Measurements from ENCODE around the gene DMBX1.

DMBX1 gene

DNA sequence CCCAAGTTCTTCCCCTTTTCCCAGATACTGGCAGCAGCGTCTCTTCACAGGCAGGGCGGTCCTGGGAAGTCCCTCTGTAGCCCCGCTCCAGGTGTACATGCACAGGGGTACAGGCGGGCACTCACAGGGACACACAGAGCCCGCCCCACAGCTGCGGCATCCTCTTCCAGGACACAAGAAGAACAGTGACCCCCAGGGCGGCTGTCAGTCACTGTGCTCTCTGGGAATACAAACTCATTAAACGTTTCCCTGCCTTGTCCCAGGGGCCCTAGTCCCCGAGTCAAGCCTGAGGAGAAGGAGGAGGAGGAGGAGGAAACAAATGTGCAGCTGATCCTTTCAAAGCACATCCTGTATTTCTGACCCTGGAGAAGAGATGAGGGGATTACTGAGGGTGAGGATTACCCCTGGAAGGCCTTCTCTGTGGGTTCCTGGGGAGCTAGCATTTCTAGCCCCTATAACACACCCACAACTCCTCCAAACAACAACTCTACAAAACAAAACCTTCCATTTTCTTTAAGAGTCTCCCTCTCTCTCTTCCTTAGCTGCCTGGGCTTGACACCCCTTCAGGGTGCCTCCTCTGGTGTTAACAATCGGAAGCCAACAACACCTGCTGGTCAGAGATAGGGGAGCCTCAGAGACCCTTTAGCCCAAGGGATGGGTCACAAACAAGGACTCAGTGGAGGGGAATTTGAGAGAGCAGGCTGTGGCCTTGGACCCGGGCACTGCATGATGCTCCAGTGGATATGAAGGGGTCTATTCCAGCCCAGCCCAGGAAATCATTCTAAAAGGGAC, 28.4 kb upstream of the DMBX1 start:
- no peak for DNase-seq

DNA sequence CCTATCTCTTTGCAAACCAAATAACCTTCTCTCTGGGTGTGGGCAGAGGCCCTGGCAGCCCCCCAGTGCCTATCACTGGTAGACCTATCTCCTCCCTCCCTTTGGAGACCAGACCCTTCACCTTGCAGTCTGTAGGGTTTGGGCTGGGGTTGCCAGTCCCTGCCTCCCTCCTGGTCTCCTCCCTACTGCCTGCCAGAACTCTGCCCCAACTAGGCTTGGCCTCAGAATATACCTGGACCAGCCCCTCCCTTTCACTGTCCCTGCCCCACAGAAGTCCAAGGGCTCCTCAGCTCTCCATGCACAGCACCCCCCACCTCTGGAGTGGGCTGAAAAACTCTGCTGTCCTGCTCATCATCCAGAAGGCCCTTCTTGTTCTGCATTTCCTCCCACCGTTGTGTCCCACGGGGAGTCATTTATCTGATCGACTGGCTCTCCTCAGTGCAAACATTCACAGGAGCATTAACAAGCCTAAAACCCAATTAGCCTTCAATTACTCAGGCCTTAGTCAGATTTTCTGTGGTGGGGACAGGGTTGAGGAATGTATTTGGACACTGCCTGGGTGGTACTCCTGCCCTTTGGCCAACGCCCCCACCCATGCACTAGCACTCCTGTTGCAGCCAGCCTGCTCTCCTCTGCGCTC, 27.7 kb upstream of the DMBX1 start:
- no peak for DNase-seq

DNA sequence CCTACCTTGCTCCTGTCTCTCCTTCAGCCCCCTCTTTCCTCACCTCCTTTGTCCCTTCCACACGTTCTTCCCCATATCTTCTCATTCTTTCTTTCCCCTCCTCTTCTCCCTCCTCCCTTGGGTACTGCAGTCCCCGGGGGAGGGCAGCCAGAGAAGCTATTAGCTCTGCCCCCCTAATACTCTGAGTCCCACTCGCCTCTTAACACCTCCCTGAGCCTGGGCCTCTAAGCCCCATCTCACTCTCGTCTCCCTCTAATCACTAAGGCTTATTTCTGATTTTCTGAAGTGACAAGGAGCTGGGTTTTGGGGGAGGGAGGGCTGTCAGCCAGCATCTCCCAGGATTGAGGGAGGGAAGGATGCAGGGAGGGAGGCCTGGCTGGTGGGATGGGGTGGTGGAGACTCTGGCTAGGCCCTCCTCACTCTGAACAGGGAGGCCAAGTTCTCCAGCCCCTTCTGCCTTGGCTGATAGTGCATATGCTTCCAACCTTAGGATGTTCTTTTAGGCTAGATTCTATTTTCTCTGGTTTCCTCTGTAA, 25.6 kb upstream of the DMBX1 start:
- no peak for DNase-seq

DNA sequence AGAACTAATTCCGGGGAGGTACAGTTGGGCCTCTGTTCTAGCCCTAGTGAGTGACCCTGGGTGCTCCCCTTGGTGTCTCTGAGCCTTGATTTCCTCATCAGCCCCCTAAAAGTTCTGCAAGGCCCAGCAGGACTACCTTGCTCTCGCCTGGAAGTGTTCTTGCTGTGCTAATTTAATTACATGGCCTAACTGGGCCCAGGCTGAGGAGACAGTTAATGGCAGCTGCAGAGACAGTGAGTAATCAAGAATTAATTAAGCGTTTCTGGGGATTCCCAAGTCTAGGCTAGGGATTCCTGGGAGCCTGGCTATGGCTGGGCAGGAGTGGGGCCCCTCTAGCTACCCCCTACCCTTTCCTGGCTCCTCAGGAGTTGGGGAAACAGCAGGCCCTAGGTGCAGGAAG, 24.7 kb upstream of the DMBX1 start:
- DNase-seq = no peak

DNA sequence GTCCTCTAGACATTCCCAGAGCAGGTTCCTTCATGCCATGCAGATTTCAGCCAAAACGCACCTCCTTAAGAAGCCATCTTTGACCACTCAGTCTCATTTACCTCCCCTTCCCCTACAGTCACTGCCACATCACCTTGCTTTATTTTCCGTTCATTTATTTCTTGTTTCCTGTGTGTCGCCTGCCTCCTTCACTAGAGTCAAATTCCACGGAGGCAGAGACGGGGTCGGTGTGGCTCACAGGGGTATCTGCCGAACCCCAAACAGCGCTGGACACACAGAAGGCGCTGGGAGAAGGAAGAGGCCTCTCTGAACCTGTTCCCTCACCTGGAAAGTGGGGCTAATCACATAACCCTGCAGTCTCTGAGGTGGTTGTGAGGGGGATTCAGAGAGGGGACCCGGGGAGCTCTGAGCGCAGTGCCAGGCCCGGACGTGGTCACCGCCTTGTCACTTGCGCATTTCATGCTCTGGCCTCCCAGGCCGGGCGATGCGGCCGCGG, 23.6 kb upstream of the DMBX1 start:
- DNase-seq = no peak

DNA sequence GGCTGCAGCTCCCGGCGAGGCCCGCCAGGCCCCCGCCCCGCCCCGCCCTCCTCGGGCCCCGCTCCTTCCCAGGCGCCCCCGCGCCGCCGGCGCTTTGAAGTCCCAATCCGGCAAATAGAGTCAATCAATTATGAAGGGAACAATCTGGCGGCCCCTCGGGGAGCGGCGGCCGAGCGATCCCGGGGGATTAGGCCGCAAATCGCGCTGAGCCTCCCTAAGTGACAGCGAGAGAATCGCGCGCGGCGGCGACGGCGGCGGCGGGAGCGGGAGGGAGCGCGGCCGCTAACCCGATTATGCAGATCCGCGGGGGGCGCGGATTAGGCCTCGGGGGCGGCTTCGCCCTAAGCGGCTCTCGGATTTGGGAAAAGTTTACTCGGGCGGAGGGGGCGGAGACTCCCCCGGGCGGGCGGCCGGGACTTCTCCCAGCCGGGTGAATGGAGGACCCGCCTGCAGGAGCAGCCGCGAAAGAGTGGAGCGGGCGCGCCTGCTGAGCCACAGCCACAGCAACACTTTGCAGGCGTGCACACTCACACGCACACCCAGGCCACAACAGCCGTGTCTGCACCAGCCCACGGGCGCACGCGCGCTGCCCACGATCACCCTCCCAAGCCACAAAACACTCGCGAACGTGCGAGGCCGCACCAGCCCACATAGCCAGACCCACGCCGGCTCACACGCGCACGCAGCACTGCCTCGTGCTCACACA, 23.0 kb upstream of the DMBX1 start:
- no peak for DNase-seq

DNA sequence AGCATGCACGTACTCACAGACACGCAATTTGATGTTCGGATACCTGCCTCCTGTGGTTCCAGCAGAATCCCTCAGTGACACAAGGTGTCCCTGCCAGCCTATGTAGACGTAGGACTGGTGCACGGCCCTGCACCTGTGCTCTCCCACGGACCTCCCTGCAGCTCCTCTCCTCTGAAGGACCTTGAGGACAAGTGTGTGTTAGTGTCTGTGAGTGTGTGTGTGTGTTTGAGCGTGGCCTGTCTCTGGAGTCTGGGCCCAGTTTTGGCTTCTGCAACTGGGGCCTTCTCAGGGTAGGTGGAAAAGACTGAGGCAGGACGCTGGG, 22.5 kb upstream of the DMBX1 start:
- DNase-seq = no peak

DNA sequence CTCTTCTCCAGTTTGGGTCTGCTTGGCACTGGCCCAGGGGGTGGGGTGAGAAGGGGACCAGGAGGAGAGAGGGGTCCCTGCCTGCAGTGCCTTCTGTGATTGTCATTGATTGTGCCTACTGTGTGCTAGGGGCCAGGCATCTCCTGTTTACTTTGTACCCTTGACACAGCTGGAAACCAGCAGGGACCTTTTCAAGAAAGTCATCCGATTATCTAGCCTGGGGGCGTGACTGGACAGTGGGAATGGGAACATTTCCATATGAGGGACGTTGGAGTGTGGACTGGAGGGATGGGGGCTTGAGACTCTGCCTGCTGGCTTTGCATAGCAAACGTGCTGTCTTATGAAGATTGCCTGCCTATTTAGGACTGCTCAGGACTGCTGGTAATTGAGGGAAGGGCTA, 19.8 kb upstream of the DMBX1 start:
- DNase-seq = no peak

DNA sequence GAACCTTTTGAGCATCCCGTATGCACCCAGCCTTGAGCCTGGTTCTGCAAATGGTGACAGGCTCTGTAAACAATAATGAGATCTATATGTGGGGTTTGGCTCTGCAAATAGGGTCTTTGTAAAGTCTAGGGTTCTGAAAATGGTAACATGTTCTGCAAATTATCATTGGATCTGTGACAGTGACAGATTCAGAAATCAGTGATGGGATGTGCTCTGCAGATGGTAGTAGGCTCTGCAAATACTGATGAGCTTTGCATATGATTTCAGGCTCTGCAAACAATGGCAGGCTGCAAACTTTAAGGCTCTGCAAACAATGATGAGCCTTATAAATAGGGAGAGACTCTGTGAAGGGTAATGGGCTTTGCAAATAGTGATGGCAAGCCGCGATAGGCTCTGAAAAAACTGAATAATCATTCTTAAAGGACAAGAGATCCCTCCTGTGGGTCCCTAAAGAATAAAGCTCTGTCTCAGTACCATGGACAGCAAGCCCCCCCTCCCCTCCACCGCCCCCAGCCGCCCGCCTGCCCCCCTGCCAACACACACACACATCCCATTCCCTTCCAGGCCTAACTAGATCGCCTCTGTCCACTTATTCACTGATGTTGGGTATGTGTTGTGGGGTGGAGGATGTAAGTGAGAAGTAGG, 17.7 kb upstream of the DMBX1 start:
- no peak for DNase-seq

DNA sequence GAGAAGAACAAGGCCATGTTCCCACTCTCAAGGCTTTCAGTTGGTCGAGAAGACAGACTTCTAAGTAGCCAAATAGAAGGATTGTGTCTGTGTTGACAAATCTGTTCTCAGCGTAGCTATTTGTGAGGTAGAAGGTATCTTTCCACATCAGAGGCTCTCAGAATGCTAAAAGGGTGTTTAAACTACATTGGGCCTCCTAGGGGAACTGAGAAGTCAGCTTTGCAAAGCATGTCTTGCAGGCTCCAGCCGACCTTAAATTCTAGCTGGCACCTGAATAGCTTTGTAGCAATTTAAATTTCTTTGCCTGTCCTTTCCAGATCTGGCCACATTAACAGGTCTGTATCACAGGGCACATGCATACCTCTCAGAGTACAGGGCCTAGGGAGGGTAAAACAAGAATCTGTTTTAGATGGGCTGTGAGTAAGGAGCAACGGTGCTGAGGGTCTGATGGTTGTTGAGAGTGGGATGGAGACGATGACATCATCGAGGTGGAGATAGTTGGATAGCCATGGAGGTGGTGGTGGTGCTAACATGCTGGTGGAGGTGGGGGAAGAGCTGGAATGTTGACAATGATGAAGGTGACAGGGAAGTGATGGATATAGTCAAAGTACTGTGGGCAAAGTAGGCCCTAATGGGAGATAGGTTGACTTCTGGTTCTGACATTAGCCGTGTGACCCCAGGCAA, 17.0 kb upstream of the DMBX1 start:
- DNase-seq = no peak

DNA sequence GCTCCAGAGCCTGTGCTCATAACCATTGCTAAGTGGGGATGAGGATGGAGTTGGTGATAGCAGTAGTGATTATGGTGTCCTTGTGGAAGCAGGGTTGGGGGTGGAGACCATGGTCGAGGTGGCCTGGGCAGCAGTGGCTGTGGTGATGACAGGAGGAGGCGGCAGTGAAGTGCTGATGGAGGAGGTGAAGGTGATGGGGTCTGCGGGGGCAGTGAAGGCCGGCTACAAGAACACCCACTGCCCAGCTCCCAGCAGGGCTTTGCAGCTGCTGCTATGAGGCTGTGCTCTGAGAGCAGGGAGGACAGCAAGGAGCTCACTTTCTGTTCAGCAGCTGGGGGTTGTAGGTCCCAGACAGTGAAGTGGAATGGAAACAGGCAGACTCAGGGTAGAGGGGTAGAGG, 15.6 kb upstream of the DMBX1 start:
- no peak for DNase-seq

DNA sequence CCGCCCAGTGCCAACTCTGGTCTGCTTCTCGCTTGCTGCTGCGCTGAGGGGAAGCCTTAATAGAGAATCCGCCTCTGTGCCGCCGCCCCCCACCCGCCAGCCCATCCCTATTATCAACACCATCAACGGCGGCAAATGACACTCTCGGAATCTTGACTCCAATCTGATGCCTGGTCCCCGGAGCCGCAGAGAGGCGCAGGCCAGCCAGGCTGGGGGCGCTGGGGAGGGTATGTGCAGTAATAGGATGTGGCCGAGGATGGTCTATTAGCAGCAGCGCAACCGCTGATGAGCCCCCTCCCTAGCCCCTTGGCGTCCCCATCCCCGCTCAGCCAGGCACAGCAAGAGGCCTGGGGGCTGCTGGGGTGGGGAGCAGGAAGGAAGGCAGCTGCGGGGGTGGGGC, 15.1 kb upstream of the DMBX1 start:
- DNase-seq = no peak

DNA sequence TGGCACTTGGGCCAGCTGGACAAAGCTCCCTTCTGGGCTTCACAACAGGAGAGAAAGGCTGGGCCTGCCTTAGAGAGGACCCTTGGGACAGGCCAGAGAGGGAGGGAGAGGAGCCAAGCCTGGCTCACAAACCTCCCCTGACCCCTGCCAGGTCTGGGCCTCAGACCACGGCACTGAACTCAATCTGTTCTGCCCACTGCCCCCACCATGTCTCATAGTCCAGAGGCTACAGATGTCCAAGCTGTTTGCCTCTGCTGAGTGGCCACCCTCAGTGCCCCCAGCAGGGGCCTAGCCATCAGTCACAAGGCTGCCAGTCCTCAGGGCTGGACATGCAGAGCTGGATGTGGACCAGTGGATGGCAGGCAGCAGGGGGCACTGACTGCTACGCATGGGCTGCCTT, 13.0 kb upstream of the DMBX1 start:
- DNase-seq = no peak

DNA sequence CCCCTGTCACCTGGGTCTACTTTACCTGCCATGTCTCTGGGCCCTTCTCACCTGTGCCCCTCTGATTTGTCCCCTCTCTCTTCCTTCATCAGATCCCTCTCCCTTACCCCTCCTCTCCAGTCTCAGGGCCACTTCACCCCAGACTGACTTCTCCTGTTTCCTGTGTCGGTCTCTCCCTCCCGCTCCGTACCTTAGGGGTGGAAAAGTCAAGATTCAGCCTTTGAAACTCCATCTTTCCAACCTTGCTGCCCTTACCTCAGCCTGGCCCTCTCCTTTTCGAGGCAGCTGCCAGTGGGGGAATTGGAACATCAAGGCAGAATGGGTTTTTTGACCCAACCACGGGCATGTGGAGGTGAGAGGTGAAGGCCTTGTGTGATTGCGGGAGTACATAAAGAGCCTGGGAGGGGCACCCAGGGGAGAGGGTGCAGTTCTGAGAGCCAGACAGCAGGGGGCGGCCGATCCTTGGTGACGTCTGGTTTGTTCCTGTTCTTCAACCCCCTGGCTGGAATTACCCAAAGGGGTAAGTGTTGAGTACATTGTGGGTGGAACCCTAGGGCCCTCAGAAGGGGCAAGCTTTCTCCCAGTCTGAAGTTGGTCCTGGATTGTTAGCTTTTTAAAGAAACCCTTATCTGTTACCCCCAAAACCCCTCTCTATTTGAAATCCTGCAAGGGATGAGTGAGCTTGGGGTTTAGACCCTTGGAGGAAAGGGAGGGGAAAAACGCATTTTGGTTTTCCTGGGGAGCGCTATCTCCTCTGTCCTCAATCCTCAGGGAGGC, 12.3 kb upstream of the DMBX1 start:
- no peak for DNase-seq

DNA sequence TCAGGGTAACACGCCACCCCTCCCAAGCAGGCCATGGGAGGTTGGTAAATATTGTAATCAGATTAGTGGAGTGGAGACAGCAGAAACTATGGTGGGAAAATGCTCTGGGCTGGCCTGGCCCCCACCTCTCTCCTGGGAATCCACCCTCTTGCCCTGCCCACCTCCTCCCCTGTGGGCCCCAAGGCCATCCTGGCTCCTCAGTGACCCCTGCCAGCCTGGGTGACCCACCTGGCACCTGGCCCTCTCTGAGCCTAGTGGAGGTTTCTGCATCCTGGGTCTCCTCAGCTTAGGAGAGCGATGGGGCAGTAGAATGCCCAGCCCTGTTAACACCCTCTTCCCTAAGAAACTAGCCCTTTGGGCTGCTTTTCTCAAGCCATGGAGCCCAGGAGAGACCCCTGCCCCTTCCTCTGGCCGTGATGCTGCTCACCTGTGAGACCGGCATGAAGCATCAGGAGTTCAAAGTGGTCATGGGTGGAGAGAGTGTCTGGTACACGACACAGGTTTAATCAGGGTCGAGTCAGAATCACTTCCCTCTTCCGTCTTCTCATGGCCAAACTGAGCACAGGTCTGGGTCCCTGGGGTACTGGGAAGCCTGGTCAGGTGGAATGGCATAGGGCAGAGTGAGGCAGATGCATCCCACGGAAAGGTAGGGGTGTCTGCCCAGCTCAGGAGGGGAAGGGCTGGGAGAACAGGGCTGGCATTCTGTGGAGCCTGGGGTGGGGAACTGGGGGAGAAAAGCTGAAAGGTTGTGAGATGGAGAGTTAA, 10.7 kb upstream of the DMBX1 start:
- DNase-seq = no peak

DNA sequence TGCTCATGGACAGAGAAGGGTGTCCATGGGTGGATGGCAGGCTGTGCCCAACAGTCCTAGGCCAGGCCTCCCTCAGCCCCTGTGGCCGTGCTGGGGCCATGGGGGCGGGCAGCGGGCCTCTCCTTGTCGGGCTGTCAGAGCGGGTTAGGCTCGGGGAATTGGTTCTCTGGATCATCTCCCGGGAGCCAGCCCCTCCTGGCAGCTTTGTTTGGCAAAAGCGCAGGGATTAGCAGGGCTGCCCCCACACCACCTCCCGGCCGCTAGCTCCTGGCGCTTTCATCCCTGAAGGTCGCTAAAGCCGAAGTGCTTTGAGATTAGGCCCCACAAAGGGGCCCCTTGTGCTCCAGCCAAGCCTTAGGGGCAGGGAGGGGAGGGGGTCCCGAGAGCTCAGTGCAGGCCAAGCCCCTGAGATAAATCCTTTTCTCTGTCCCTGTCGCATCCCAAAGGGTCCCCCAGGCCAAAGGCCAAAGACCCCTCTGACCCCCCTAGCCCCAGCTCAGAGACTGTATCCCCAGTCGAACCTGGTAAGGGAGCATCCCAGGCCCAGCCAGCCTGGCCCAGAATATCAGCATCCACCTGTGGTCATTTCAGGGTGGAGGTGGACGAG, 9.8 kb upstream of the DMBX1 start:
- no peak for DNase-seq

DNA sequence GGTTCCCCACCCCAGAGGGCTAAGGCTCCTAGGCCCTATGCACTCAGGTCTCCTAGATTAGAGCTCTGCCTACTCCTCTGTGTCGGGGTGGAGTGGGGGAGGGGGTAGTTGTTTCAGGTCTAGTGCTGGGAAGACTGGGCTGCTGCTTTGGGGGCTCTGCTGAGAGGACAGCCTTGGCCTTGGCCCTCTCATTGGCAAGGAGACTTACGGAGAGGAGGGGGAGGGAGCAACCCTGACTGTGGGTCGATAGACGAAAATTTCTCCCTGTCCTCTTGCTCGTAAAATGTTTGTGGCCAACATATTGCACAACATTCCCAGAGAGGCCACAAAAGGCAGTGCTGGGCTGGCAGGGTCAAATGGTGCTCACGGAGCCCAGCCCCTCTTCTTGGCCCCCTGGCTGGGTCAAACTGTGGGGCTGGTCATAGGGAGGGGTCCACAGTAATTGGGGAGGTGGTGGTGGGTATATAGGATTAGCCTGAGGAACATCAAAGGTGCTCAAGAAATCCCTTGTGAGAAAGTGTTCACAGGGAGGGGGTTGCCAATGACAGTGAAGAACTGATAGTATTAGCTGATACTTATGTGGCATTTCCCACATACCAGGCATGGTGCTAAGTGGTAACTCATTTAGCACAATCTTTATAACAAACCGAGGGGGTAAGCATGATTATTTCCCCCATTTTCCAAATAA, 8.5 kb upstream of the DMBX1 start:
- no peak for DNase-seq

DNA sequence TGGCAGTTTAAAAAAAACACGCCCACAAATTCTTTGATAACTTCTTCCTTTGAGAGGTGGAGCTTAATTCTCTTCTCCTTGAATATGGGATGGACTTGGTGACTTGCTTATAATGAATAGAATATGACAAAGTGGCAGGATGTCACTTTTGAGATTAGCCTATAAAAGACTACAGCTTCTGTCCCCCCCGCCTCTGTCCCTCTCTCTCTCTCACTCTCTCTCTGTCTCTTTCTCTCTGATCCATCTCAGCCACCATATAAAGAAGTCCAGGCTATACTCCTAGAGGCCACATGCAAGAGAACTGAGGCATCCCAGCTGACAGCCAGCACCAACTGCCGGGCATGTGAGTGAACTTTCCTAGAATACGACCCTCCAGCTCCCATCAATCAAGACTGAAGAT, 7.7 kb upstream of the DMBX1 start:
- no peak for DNase-seq

DNA sequence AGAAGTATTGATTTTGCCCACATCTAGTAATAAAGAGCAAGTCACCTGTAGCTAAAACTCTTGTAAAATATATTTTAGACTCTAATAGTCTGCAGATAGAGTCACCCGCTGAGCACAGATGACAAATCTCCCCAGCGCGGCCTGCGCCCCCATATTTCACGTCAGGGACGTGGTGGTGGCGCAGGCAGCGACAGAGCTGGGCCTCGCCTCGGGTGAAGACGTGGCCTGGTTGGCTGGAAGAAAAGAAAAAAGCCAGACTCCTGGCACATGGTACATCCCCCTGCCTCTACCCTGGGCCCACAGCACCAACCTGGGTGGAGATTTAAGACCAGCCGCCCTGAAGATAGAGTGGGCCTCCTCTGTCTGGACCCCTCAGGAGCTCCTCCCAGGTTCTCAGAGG, 6.0 kb upstream of the DMBX1 start:
- no peak for DNase-seq

All from COR-L47 (cell line).